HEK293 (cell line): ENCODE measurements around the gene COG1.

ENCODE experiments used
- AEBP2 ChIP-seq: fragments of 450-650 bp; formaldehyde crosslinking; IDR thresholded peaks from 2 replicates; pipeline ENCODE4 v1.5.1; 2016; ENCODE audit warnings: missing biosample characterization, missing genetic modification characterization, borderline replicate concordance
- ATF2 ChIP-seq: fragments of 450-650 bp; formaldehyde crosslinking; IDR thresholded peaks from 2 replicates; pipeline ENCODE4 v1.5.1; 2016; ENCODE audit warnings: missing biosample characterization, missing genetic modification characterization, low read depth
- HOXC10 ChIP-seq: sonication (generic); formaldehyde crosslinking; IDR thresholded peaks from 2 replicates; pipeline ENCODE4 v1.8.1; 2023; ENCODE audit warnings: mild to moderate bottlenecking, missing genetic modification reagents
- KLF7 ChIP-seq: fragments of 450-650 bp; formaldehyde crosslinking; IDR thresholded peaks from 2 replicates; pipeline ENCODE4 v1.5.1; 2016; ENCODE audit warnings: missing biosample characterization, missing genetic modification characterization, borderline replicate concordance
- PATZ1 ChIP-seq: fragments of 450-650 bp; formaldehyde crosslinking; IDR thresholded peaks from 2 replicates; pipeline ENCODE4 v1.5.1; 2016; ENCODE audit warnings: missing biosample characterization, missing genetic modification characterization
- PBX3 ChIP-seq: sonication (generic); formaldehyde crosslinking; IDR thresholded peaks from 2 replicates; pipeline ENCODE4 v1.8.1; 2022; ENCODE audit warnings: mild to moderate bottlenecking, moderate library complexity, missing genetic modification reagents
- PRDM1 ChIP-seq: fragments of 450-650 bp; formaldehyde crosslinking; IDR thresholded peaks from 2 replicates; pipeline ENCODE4; 2016; ENCODE audit warnings: missing biosample characterization, missing genetic modification characterization
- SCRT1 ChIP-seq: fragments of 450-650 bp; formaldehyde crosslinking; IDR thresholded peaks from 2 replicates; pipeline ENCODE4 v1.5.1; 2016; ENCODE audit warnings: missing biosample characterization, missing genetic modification characterization, borderline replicate concordance
- SP2 ChIP-seq: fragments of 450-650 bp; formaldehyde crosslinking; IDR thresholded peaks from 2 replicates; pipeline ENCODE4 v1.5.1; 2016; ENCODE audit warnings: missing biosample characterization, missing genetic modification characterization
- SP7 ChIP-seq: fragments of 450-650 bp; formaldehyde crosslinking; IDR thresholded peaks from 2 replicates; pipeline ENCODE4 v1.5.1; 2016; ENCODE audit warnings: missing biosample characterization, missing genetic modification characterization
- YY1 ChIP-seq: fragments of 450-650 bp; formaldehyde crosslinking; IDR thresholded peaks from 2 replicates; pipeline ENCODE4 v1.5.1; 2018; ENCODE audit warnings: missing biosample characterization, missing genetic modification characterization
- ZEB2 ChIP-seq: fragments of 450-650 bp; formaldehyde crosslinking; IDR thresholded peaks from 2 replicates; pipeline ENCODE4 v1.5.1; 2016; ENCODE audit warnings: missing biosample characterization, missing genetic modification characterization
- ZFP41 ChIP-seq: fragments of 450-650 bp; formaldehyde crosslinking; IDR thresholded peaks from 2 replicates; pipeline ENCODE4 v1.5.1; 2016; ENCODE audit warnings: missing biosample characterization, missing genetic modification characterization, borderline replicate concordance
- ZNF155 ChIP-seq: fragments of 450-650 bp; formaldehyde crosslinking; IDR thresholded peaks from 2 replicates; pipeline ENCODE4 v1.5.1; 2016; ENCODE audit warnings: missing biosample characterization, missing genetic modification characterization
- ZNF169 ChIP-seq: fragments of 450-650 bp; formaldehyde crosslinking; IDR thresholded peaks from 2 replicates; pipeline ENCODE4 v1.5.1; 2016; ENCODE audit warnings: missing biosample characterization, missing genetic modification characterization
- ZNF174 ChIP-seq: fragments of 450-650 bp; formaldehyde crosslinking; IDR thresholded peaks from 2 replicates; pipeline ENCODE4 v1.5.0; 2017; ENCODE audit warnings: missing biosample characterization, mild to moderate bottlenecking, missing genetic modification characterization
- ZNF184 ChIP-seq: fragments of 450-650 bp; IDR thresholded peaks from 2 replicates; pipeline ENCODE4 v1.5.1; 2018; ENCODE audit warnings: missing biosample characterization, mild to moderate bottlenecking, missing genetic modification characterization
- ZNF26 ChIP-seq: fragments of 450-650 bp; formaldehyde crosslinking; IDR thresholded peaks from 2 replicates; pipeline ENCODE4 v1.5.1; 2016; ENCODE audit warnings: missing biosample characterization, missing genetic modification characterization
- ZNF280D ChIP-seq: fragments of 450-650 bp; formaldehyde crosslinking; IDR thresholded peaks from 2 replicates; pipeline ENCODE4 v1.5.1; 2016; ENCODE audit warnings: missing biosample characterization, missing genetic modification characterization
- ZNF362 ChIP-seq: fragments of 450-650 bp; formaldehyde crosslinking; IDR thresholded peaks from 2 replicates; pipeline ENCODE4 v1.5.1; 2016; ENCODE audit warnings: missing biosample characterization, missing genetic modification characterization
- ZNF416 ChIP-seq: fragments of 450-650 bp; formaldehyde crosslinking; IDR thresholded peaks from 2 replicates; pipeline ENCODE4 v1.5.1; 2016; ENCODE audit warnings: missing biosample characterization, missing genetic modification characterization
- ZNF549 ChIP-seq: fragments of 450-650 bp; IDR thresholded peaks from 2 replicates; pipeline ENCODE4 v1.5.1; 2018; ENCODE audit warnings: missing biosample characterization, missing genetic modification characterization, mild to moderate bottlenecking, inconsistent platforms, moderate library complexity
- ZNF621 ChIP-seq: fragments of 450-650 bp; formaldehyde crosslinking; IDR thresholded peaks from 2 replicates; pipeline ENCODE4 v1.5.1; 2017; ENCODE audit warnings: missing biosample characterization, missing genetic modification characterization
- ZNF626 ChIP-seq: fragments of 450-650 bp; sonication (Bioruptor Pico); formaldehyde crosslinking; IDR thresholded peaks from 2 replicates; pipeline ENCODE4 v1.5.1; 2018; ENCODE audit warnings: missing biosample characterization, missing genetic modification characterization, inconsistent platforms
- ZNF639 ChIP-seq: fragments of 450-650 bp; formaldehyde crosslinking; IDR thresholded peaks from 2 replicates; pipeline ENCODE4 v1.5.1; 2016; ENCODE audit warnings: missing biosample characterization, missing genetic modification characterization
- ZNF747 ChIP-seq: fragments of 450-650 bp; formaldehyde crosslinking; IDR thresholded peaks from 2 replicates; pipeline ENCODE4 v1.5.1; 2016; ENCODE audit warnings: missing biosample characterization, missing genetic modification characterization
- ZNF837 ChIP-seq: fragments of 450-650 bp; formaldehyde crosslinking; IDR thresholded peaks from 2 replicates; pipeline ENCODE4 v1.5.1; 2016; ENCODE audit warnings: missing biosample characterization, missing genetic modification characterization

Gene COG1

GRCh38 chr17:73255671-73256181, 62.9 kb downstream of the COG1 start (continued):
- TF ChIP-seq ZEB2 (tag by site-specific recombination) (peak; percentile 65; the same call in 1 of the 2 replicates), PBX3 (CRISPR knock-in tag) (no peak), ZNF837 (tag by site-specific recombination) (no peak), SCRT1 (no peak), ZNF416 (tag by site-specific recombination) (no peak), ZFP41 (tag by site-specific recombination) (no peak), ZNF621 (tag by site-specific recombination) (no peak), YY1 (tag by site-specific recombination) (no peak), HOXC10 (CRISPR knock-in tag) (no peak), ZNF184 (tag by site-specific recombination) (no peak), ZNF549 (tag by site-specific recombination) (no peak), ZNF174 (tag by site-specific recombination) (no peak), ATF2 (tag by site-specific recombination) (peak; percentile 88), SP2 (tag by site-specific recombination) (no peak), ZNF26 (tag by site-specific recombination) (no peak), ZNF362 (tag by site-specific recombination) (no peak), ZNF280D (tag by site-specific recombination) (no peak), SP7 (tag by site-specific recombination) (peak; percentile 63), ZNF169 (tag by site-specific recombination) (no peak), KLF7 (tag by site-specific recombination) (no peak), PATZ1 (tag by site-specific recombination) (peak; percentile 41; the same call in 1 of the 2 replicates), ZNF747 (tag by site-specific recombination) (no peak), ZNF626 (tag by site-specific recombination) (no peak), ZNF639 (tag by site-specific recombination) (peak; percentile 41; the same call in 1 of the 2 replicates), ZNF155 (tag by site-specific recombination) (no peak), AEBP2 (tag by site-specific recombination) (no peak), PRDM1 (peak; percentile 86; the same call in 1 of the 2 replicates)
